ENCODE results near the gene SH3BP1.
"Not testable (repeated sequence)": the region's sequence is repeated elsewhere in the genome, so short reads cannot be mapped to it uniquely, and the experiment has no call there.

Gene SH3BP1

DNA sequence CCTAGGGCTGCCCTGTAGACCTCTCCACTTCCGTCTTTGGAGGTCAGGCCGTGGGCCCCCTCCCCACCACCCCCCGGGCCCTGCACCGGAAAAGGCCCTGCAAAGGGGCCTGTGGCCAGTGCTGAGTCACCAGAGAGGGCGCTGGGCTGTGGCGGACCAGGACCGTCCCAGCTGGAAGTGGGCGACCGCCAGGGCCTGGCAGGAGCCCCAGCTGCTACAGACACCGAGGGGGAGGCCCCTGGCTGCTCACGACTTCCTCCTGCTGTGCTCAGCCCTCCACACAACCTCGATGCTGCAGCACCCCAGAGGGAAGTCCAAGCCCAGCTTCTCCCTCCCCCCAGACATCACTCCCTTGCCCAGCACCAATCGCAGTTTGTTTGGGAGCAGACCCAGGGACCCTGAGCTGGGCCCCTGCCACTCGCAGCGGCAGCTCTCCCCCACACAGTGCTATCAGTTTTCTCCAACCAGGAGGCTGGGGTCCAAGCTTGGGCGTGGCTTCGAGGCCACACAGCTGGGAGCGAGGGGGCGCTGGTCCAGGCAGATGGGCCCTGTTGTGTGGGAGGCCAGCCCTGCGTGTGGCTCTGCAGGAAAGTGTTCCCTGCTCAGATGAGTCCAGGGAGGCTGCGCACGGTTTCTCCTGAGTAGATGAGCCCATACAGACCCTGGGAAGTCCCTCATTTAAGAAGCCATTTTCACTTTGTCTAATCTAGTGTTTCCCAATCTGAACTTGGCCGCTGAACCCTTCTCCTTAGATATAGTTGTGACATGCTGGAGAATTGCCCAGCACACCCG lies 5.6 kb upstream of the SH3BP1 start:
- peak; percentile 94 for DNase-seq

DNA sequence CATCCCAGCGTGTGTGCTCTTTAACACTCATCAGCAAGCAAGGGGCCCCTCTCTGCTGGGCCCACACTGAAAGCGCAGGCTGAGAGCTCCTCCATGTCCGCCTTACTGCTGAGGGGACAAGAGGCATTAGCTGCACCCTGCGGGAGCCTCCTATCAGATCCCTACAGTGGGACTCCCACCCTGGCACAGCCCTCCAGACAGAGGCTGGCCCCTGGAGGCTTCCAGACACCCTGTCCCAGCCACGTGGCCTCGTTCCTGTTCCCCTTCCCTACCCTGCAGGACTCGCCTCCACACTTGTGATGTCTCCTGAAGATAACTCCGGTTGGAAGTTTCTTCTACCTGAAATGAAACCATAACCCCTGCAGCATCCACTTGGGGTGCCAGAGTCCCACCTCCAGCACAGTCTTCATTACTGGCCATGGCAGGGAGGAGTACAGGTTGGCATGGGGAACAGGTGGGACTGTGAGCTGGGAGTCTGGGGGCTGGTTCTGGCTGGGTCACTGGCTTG lies 5.0 kb upstream of the SH3BP1 start:
- DNase-seq, result peak; percentile 57

DNA sequence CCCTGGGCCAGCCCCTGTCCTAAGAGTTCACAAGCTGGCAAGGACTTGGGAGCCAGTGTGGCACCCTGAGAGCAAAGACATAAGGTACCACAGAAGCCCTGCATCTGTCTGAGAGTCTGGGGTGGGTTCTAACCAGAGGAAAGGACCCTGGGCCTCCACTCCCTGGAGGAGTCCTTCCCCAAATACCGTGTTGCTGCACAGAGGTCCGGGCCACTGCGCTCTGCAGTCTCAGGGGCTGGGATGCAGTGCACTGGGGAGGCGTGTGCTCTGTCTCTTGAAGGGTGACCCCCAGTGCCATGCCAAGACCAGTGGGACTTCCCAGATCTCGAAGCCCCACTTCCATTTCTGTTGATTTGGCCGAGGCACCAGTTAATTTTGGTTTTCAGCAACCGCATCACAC lies 4.3 kb upstream of the SH3BP1 start:
- DNase-seq, result no peak

DNA sequence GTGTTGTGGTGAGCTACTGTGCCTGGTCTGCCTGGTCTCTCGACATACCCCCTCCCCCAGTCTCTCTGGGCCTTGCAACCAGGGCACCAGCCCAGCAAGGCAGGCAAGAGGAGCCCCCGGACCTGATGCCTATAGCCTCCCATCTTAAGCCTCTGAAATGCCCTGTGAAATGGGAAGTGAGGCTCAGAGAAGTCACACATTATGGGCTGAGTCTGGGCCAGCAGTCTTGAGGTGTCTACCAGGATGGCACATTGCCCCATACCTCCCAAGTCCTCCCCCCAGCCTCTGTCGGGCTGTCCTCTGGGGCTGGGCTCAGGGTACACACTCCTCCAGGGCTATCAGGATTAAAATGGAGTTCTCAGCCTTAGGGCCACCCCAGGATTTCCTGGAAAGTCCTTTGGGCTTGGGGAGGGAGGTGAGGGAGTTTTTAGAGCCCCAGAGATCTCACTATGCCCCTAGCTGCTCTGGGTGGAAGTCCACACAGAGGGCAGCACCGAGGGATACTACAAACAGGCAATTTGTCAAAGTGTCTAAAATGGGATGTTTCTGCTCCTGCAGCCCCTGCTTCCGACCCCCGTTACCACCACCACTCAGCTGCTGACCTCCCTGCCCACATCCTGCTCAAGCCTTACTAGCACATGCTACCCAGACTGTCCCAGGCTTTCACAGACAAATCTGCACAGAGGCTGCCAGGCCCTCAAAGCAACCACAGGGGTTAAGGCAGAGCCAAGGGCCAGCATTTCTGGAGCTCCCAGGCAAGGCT lies 3.1 kb upstream of the SH3BP1 start:
- DNase-seq, result peak; percentile 85

DNA sequence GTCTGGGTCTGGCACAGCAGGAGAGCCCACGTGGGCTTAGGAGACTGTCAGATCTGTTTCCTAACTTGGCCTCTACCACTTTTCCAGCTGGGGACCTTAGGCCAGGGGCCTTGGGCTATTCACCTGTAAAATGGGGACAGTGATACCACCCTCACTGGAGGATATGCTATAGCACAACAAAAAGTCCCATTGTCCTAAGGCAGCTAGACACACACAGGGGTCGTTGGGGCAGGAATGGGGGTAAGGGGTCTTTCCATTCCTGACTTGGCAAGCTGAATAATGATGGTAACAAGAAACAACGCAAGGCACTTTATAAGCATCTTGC lies 2.6 kb upstream of the SH3BP1 start:
- no peak for DNase-seq

DNA sequence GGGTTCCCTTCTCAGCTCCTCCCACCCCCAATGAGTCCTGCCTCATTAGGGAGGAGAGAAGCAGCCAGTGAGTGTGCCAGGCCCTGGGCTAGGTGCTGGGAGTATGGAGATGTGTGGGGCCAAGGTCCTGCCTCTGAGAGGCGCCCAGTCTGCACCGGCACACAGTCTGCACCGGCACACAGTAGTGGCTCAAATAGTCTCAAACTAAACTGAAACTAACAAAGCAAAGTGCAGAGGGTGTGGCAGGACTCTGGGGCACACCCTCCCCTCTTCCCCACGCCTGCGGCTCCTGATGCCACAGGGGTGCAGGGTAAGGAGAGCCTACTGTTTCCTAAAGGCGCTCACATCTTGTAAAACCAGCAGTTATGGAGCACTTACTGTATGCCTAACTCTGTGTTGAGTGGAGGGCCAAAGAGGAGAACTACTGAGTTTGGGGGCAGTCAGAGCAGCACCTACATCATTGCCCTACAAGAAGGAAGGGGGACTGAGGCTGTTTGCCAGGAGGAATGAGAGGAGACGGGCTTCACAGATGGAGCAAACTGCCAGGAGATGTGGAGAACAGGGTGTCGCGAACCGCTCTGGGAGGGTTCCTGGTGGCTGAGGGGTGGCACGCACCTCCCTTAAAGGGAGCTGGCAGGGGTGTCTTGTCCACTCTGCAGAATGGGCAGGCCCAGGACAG lies 939 bp upstream of the SH3BP1 start:
- peak; percentile 78 for DNase-seq

DNA sequence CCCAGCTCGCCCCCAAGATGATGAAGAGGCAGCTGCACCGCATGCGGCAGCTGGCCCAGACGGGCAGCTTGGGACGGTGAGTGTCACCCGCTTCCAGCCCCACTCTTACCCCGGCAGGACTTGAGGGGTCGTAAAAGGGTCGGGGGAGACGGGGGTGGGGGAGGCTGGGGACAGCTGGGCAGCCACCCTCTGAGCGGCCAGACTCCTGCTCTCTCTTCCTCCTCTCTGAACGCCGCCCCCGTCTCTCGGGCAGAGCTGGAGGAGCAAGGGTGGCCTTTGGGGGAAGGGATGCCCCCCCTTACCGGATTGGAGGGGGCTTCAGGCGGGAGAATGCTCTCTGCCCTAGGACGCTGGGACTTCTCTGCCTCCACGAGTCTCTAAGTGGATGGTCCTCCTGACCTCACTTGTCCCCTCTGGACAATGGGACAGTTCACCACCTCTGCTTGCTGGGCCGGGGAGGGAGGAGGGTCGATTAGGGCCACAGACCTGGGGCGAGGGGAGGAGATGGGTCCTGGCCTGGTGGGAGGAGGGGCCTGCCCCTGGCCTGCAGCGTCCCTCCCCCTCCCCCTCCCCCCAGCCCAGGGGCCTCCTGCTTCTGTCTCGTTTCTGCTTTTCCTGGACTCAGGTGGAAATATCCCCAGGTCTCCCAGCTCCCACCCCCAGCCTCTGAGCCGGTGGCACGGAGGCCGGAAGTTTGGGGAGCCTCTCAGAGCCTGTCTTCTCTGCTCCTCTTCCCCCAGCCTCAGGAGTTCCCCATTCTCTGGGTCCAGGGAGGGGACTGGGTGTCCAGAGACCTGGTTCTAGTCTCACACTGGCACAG lies 512 bp downstream of the SH3BP1 start:
- DNase-seq, result peak; percentile 67

DNA sequence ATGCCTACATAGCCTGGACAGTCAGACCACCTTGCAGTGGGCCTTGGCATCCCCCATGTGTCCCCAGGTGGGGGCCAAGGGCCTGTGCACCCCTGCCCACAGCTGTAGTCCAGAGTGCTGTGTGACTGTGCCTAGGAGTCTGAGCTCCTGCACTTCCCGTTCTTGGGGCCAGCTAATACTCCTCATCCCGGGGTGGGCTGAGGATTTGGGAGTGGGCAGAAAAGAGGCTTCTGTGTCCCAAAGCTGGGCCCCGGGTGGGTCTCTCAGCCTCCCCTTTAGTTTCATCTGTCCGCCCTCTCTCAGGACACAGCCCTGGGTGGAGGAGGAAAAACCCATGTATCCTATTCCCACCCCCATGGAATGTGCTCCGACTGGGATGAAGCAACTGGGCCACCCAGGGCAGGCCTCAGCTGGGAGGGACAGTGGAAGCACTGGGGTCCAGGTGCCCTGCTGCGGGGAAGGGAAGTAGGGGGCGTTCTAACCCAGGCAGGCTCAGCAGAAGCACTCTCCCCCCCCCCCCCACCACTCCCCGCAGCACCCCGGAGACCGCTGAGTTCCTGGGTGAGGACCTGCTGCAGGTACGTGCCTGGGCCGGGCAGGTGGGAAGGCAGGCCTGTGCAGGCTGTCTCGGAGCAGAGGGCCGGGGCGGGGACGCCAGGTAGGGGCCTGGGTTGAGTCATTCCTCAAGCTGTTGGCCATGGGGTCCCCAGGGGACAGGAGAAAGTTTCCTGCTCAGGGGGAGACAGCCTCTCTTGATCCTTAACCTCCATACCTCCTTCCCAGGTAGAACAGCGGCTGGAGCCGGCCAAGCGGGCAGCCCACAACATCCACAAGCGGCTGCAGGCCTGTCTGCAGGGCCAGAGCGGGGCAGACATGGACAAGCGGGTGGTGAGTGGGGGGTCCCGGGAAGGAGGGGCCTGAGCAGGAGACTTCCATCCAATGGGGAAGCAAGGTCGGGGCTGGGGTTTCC lies 1.4 kb downstream of the SH3BP1 start:
- DNase-seq, result no peak

DNA sequence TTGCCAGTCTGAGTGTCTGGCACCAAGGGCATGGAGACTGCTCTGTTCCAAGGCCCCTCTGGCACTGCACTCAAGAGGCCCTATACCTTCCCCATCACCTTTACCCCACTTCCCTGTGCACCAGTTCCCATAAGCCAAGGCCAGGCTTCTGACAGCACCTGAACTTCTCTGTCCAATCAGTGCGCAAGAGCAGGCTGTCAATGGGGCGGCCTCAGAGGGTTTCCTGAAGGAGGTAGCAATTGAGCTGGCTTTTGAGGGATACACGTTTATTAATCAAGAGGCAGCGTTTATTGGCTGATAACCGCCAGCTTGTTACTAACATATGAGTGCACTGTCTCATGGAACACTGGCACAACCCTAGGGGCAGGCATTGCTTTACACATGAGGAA lies 2.1 kb downstream of the SH3BP1 start:
- DNase-seq, result peak; percentile 30

DNA sequence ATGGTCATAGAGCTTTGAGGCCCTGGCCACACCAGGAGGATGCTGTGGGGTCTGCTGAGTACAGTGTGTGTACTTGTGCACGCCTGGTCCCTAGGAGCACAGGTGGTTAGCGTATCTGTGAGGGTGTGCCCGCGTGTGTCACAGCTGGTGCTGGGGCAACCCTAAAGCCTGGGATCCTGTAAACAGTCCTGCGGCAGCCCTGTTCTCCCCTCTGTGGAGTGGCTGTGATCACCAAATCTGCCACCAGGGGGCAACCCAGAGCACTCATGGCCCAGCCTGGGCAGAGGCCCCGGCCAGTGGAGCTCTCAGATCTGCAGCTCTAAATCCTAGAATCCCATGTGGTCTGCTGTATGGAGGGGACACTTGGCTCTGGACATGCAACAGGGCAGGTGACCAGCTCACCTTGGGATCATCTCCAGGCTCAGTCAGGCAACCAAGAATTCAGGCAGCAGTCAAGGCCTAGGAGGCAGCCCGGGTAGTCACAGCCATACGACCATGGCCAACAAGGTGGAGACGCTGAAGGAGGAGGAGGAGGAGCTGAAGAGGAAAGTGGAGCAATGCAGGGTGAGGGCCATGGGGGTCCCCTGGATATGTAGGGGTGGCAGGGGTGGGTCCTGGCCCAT lies 3.9 kb downstream of the SH3BP1 start:
- DNase-seq, result peak; percentile 90

DNA sequence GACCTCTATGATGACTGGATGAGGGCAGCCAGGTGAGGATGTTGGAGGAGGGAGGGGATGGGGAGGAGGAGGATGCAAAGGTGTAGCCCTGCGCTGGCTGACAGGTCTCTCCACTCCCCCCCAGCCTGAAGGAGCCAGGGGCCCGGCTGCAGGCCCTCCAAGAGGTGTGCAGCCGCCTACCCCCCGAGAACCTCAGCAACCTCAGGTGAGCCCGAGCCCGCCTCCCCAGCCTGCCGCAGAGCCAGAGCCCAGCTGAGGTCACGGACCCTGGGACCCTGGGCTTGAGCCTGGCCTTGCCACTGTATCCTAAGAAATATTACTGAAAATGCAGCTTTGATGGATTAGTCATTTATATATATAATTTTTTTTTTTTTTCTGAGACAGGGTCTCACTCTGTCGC lies 7.8 kb downstream of the SH3BP1 start:
- no peak for DNase-seq

DNA sequence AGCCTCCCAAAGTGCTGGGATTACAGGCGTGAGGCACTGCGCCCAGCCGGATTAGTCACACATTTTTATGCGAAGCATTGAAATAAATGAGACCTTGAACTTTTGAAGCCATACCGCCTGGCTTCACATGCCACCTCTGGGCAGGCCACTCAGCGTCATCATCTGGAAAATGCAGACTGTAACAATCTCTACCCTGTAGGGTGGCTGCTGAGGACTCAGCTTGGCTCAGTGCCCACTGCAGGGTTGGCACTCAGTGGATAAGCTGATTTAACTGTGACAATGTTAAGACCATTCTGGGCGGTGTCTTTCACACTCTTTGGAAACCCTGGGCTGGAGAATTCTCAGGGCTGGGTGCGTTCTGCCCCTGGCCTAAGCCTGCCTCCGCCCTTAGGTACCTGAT lies 8.5 kb downstream of the SH3BP1 start:
- peak; percentile 89 for DNase-seq

DNA sequence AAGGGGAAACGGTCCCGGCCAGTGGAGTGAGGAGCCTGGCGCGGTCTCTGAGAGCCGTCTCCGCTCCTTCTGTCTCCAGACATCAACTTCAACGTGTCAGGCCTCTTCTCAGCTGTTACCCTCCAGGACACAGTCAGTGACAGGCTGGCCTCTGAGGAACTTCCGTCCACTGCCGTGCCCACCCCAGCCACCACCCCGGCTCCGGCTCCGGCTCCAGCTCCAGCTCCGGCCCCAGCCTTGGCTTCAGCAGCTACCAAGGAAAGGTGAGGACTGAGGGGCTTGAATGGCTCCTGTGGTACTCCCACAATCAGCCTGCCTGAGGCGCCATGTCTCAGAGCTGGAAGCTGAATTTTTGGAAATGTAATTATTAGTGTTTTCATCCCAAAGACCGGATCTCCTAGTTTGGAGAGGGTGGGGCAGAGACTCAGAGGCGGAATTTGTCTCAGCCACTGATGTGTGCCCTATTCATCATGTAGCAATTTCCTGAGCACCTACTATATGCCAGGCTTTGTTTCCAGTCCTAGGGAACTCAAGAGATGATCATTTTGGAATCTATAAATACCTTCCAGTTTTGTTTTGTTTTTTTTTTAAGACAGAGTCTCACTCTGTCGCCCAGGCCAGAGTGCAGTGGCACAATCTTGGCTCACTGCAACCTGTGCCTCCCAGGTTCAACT lies 11.1 kb downstream of the SH3BP1 start:
- no peak for DNase-seq

DNA sequence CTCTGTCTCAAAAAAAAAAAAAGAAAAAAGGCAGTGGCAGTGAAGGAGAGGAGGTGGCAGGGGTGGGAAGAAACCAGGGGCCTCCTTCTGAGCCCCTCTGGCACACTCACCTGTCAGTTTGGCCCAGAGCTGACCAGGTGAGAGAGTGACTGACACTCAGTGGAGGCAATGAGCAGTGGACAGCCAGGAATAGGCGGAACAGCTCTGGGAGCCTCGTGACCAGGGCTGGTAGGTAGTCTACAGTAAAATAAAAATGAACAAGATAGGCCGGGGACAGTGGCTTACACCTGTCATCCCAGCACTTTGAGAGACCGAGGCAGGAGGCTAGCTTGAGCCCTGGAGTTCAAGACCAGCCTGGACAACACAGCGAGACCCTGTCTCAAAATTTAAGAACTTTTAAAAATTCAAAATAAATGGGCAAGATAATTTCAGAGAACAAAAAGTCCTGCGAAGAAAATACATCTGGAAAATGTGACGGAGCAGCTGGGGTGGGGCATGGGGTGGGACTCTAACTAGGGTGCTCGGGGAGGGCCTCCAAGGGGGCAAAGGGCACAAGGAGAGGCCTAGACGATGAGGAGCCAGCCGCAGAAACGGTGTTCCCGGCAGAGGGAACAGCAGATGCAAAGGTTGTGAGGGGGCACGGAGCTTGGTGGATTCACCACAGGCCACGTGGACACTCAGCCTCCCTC lies 15.2 kb downstream of the SH3BP1 start:
- no peak for DNase-seq

DNA sequence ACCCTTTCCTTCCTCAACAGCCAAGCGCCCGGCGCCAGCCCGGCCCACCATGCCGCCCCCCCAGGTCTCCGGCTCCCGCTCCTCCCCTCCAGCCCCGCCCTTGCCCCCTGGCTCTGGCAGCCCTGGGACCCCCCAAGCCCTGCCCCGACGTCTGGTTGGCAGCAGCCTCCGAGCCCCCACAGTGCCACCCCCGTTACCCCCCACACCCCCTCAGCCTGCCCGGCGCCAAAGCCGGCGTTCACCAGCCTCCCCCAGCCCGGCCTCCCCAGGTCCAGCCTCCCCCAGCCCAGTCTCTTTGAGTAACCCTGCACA lies 15.7 kb downstream of the SH3BP1 start:
- DNase-seq, result no peak

DNA sequence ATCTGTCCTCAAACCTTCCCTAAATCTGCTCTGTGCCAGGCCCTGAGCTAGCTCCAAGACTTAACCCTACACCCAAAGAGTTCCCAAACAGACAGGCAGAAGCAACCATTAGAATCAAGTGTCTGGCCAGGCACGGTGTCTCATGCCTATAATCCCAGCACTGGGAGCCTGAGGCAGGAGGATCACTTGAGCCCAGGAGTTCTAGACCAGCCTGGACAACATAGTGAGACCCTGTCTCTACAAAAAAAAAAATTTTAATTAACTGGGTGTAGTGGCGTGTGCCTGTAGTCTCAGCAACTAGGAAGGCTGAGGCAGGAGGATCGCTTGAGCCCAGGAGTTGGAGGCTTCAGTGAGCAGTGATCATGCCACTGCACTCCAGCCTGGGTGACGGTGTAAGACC lies 17.1 kb downstream of the SH3BP1 start:
- not testable (repeated sequence) for DNase-seq

DNA sequence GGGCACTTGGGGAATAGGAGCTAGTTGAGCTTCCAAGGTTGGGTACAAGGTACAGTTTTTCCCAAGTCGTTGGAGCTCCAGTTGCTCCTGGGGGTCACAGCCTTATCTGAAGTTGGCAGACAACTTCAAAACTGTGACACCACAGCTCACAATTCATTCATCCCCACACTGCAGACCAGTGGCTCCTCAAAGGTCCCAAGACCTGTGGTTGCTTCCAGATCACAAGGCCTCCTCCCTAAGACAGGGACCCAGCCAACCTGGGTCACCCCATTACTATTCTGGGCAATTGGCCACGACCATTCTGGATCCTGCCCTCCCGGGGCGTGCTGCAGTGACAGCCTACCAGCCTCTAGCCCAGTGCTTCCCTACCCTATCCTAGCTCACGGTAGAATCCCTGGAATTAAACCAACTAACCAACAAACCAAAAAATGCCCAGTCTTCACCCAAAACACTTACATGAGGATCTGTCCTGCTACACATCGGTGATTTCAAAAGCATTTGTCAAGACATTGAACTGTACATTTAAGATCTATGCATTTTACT lies 18.2 kb downstream of the SH3BP1 start:
- peak; percentile 69 for DNase-seq

DNA sequence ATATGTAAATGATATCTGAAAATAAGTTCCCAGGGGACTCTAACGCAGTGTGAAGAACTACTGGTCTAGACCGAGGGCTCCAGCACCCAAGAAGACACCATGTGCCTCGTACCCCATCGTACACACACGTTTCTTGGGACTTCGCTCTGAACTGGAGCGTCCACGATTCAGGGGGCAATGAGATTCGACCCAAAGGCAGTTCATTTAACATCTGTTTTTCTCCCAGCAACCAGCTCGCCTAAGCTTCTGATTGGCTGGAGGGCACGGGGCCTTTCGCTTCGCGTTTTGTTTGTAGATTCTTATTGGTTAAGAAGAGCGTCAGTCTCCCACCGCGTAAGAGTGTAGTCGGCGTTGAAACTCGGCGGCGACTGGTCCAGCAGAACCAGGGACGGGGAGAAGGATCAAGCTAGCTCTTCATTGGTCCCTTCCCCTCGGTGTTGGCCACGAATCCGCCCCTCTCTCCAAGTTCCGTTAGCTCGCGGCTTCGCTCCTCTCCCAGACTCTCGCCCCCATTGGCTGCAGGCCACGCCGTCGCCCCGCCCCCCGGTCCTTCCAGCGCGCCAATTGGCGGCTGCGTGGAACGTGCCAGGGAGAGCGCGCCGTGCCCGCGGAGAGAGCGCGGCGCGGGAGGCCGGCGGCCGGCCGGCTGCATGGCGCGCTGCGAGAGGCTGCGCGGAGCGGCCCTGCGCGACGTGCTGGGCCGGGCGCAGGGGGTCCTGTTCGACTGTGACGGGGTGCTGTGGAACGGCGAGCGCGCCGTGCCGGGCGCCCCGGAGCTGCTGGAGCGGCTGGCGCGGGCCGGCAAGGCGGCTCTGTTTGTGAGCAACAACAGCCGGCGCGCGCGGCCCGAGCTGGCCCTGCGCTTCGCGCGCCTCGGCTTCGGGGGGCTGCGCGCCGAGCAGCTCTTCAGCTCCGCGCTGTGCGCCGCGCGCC lies 18.9 kb downstream of the SH3BP1 start, which contains the start of gene PDXP:
Gene PDXP (plus strand): TSS at position 591 of the 933 bp plus-strand sequence. CDS start 60 bp downstream, at position 651.
- peak; percentile 100 for DNase-seq
